Stimulated activated CD4-positive, alpha-beta T cell treated with anti-CD3 and anti-CD28 coated beads, Interleukin-1b, Interleukin-23, amount 100 ng/mL, for 24 hours (primary cell): ENCODE results near the gene MFRP.

Experiments used
- DNase-seq, 4 experiments: peaks; one replicate each; pipeline ENCODE4 v3.0.0-alpha.2; 2020; ENCODE audit warnings: low read depth in 4 of 4, low spot score in 1 of 4

The MFRP gene

DNA sequence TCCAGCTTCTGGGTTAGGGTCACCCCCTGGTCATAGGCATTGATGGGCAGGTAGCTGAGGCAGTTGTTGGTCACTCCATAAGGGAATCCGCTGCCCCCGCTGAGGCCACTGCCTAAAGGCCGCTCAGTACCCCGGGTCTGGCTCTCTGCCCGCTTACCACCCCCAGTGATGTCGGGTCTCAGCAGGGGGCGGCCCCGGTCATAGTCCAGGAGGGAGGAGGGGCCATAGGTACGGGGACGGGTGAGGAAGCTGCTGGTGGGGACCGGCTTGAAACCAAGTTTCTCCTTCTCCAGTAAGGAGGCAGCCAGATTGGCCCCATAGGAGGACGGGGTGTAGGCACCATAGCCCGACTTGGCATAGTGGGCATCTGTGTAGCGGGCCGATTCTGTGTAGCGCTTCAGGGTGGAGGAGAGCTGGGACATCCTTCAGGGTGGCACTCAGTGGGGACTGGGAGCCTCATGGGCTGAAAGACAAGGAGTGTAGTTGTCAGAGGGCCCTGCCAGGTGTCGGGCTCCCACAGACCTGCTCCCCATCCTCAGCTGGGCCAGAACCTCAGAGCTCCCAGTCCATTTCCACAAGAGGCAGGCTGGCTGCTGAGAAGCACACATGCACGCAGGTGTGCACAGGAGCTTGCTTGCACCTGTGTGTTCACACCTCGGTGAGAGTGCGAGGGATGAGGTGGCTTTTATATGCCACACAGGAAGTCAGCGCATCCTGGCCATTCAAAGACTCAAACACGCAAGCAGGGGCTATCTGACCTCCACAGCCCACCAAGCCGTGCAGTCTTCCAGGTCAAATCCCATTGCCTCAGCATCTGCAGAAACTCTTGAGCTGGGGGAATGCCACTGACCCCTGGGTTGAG is 26.8 kb upstream of the MFRP start:
- no peak for DNase-seq

DNA sequence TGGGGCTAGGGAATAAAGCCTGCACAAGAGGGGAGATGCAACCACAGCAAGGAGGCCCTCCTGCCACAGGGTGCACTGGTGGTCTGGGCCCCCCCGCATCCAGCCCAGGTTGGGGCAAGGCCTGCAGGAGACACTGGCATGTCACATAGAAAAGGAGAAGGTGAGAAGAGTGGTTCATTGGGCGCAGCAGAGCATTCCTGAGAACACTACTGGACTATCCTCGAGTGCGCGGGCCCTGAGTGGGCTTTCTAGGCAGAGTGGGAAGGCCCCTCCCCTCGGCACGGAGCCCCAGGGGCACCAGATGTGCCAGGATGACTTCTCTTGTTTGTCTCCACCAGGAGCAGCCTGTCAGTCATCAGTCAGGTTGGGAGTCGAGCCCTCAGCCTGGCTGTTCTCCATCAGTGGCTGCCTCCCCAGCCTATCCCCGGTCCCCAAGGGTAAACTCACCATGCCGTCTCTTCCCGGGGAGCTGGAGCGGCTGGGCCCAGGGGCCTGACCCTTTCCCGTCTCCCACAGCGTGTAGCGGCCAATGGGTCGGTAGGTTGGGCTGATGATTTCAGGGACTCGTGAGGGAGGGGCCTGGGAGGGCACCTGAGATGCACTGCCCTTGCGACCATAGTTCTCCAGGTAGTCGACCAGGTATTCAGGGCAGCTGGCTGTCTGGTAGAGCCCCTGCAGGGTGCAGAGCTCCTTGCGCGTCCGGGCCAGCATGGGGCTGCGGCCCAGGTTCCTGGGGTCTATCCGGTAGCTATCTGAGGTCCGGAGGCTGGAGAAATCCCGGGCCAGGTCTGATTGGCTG is 26.0 kb upstream of the MFRP start:
- DNase-seq = no peak

GRCh38 chr11:119371778-119372182 is 25.3 kb upstream of the MFRP start:
- no peak for DNase-seq

DNA sequence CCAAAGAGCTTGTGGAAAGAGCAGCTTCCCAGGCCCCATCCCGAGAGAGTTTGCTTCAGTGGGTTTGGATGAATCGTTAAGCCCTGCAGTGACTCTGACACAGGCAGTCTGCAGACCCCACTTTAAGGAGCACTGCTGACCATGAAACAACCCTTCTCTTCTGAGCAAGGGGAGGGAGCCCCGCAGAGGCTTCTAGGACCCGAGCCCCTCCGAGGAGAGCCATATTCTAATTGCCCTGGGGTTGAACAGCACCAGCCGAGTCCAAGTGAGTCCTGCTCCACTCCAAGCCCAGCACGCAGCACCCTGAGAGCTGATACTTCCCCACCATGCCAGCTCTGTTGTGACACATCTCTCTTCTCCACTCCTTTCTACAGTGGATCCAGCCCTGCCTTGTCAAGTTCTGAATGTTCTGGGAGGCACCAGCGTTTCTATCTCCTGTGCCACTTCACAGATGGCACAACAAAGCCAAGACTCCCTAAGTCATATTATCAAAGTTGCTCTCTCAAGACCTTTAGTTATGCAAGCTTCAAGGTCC is 24.6 kb upstream of the MFRP start:
- DNase-seq = no peak

DNA sequence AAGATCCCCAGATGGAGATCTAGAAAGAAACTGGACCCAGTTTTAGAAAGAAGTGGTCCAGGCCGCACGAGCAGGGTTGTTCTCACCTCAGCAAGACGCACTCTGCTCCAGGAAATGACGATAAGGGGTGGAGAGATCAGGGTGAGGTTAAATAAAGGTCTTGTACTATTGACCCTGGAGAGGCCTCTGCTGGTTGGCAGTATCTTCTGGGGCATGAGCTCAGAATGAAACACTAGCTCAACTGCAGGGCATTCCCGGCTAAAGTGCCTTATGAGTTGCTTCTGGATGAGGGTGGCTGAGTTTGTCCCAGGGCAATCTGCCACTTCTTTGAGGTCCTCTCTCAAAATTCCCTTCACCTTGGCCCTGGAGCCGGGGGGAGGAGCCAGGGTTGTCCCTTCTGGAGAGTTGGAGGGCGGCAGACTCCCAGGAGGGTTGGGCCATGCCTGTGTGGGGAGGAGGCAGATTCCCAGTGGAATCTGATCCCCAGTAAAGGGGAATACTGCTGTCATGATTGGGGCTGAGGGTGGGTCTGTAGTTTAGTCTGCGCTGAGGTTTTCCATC is 24.1 kb upstream of the MFRP start:
- no peak for DNase-seq

DNA sequence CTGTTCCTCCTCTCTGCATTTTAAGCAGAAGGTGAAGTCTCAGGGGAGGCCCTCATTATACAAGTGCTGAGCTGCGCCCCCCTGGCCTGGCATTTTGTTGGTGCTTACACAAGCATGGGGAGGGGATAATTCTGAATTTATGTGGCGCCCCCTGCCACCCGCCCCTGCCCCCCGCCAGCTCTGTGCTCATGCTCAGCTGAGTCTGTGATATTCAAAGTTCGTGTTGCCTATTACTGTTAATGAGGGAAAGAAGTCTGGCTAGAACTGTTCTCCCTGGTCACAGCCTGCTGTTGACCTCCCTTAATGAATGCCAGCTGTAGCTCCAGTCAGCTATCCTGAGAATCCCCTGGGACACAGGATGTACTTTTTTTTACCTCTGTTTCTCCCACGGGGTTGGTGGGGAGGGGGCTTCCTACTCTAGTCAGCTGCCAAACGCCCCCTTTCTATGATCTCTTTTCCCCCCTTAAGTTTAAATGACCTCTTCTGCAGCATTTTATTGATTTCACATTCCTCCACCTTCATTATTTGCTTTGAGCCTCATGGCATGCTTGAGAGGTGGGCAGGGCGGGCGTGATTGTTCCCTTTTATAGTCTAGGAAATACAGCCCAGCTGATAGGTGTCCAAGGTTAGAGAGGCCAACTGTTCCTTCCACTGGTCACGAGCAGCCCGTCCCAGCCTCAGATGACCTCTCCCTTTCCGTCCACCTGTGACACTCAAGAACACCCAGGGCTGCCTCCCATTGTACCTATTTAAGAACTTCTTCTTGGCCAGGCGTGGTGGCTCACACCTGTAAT is 22.8 kb upstream of the MFRP start:
- DNase-seq = no peak

DNA sequence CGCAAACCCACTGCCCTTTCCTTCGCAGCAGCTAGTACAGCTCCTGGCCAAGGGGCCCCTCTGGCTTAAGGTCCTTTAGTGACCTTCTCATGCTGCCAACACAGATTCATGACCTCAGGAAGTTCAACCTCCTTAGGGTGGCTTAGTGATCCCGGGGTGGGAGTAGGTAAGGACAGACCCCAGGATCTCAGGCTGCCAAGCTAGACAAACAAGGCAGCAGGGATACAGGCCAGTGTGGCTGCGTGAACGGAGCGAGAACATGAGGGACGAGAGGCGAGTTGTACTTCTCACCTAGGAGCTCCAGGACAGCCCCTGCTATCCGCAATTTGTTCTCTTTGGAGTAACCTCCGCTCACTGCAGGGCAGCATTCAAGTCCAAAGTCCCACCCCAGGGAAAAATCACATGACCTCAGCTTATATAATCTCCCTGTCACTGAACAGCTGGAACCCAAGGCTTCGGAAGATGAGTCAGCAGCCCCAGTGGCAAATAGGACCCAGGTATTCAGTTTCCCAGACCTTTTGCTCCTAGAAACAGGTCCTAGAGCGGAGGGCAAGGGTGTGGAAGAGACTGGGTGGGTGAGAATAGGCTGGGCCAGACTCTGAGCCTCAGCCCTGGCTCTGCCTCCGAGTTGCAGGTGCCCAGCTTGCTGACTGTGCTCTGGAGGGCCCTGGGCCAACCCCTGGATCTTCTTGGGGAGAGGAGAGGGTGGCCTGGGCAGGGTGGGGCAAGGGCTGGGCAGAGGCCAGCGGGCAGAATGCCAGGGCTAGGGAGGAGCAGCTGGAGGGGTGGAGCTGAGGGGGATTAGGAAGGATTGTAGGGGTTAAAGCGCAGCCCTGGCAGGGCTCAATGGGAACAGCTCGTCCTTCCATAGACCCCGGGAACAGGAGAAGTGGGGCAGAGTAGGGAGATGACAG is 21.9 kb upstream of the MFRP start:
- DNase-seq = no peak

DNA sequence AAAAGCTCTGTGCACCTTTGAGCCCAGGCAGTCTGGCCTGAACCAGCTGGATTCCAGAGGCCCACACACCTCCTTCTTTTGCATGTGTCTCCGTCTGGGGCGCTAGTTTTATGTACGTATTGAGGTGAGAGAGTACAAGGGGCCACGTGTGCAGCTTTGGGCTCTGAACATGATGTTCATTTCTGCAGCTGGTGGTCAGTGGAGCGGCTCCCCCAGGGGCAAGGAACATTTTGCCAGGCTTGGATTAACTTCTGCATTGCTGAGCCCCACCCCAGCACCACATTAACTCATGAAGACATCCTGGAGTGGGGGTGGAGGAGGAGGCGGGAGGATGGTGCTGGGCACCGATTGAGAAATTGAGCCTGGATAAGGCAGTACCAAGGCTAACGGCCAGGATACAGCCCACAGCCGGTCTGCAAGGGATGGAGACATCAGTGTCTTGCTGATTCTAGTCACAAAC is 21.2 kb upstream of the MFRP start:
- DNase-seq = no peak

DNA sequence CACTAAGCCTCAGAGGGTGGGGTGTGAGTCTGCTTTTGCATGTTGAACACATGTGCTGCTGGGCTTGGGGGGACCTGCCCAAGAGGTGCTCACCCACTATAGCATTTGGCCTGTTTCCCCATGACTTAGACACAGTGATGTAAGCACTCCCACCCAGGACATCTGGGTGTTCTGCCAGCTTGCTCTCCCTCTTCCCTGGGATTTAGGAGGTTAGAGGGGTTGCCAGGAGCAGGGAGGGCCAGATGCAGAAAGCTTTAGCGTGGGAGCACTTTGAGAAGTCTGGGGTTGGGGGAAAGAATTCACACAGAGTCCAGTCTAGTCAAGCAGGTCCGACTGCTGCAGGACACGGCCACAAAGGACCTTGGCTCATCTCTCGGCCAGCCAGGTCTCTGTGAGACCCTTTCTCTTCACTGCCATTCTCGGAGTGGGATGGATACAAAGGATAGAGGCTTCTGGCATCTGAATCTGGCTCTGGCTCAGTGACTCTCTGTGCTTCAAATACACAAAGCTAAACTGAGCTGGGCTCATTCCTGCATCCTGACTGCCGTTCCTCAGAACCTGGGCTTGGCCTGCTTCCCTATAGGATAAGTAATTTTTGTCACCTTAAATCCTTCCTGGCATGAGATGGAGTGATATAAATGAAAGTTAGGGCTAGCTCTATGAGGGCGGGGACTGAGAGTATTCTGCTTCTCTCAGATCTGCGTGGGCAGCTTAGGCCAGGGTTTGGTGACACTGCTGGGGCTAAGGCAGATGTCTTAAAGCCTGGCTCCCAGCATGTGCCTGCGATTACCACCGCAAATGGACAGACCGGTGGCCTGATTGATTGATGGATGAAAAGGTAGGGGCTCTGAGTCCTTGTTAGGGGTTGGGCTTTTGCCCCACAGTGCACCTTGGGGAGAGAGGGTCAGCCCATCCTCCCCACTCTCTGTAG is 20.4 kb upstream of the MFRP start:
- DNase-seq = no peak

DNA sequence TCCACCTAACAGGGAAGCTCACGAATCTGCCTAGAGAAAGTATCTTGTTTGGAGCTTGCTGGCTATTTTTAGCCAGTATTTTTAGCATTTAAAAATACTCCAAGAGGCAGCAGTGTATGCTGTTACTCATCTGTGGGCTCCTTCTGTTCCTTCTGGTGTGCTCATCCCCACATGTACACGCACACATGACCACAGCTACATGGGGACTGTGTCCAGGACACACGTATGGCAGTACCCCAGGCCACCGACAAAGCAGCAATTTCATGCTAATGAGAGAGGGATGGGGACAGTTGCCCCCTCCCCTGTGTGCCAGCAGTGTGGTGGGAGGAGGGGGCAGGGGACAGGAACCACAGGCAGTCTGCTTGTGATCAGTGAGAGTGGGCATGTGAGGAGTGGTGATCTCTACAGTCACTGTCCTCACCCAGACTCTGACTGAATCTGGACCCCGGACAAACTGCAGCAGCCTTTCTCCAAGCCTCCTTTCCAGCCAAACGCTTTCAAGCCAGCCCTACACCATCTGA is 18.6 kb upstream of the MFRP start:
- no peak for DNase-seq

GRCh38 chr11:119363851-119364590 is 17.5 kb upstream of the MFRP start:
- peak in 2 of 4 experiments; percentile 34 to 45 for DNase-seq

DNA sequence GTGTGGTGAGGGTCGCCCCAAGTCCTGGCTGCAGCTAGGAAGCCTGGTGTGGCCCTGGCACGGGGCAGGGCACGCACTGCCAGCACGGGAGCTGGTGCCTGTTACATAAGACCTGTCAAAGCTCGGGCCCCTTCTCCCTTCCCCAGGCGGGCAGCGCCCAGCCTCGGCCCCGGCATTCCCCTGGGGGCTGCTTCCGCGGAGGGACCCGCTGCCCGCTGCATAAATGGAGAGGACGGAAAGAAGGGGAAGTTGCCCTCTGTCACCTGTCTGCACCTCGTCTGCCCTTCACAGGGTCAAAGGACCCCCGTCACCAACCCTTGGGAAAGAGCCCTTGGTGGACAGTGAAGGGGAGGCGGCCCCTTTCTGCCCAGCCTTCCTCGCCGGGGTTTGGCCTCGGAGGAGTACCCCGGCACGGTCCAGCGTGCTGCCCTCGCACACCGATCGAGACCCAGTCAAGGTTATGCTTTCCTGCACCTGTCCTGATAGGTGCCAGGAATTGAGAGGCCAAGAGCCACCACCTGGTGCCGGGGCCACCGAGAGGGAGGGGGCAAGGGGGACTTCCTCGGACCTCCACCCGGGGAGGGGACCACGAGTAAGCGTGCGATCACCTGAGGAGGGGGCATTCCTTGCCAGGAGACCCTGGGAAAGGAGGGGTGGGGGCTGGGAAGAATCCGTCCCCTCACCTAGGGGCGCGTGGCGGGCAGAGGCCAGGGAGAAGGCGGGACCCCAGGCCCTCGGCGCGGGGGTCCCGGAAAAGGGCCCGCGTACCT is 16.8 kb upstream of the MFRP start:
- no peak for DNase-seq

DNA sequence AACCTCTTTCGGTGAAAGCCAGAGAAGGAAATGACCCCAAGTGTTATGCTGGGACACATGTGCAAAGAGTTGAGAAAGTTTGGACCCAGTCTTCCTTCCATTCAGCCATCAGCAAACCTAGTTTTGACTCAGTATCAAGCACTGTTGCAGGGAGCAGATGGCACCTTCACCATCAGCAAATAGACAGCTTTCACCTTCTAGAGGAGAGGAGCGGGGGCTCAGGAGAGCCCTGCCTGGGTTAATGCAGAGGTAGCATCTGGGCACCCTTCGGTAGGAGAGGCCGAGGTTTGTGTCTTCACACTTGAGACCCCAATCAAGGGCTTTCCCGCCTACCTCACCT is 16.2 kb upstream of the MFRP start:
- no peak for DNase-seq

GRCh38 chr11:119361941-119362725 is 15.6 kb upstream of the MFRP start:
- DNase-seq = no peak

- DNase-seq = peak in 2 of 4 experiments; percentile 26 to 50
Measured at GRCh38 chr11:119361056-119361787, 14.7 kb upstream of the MFRP start.
